ENCODE data around the gene ASIC2. TPM values are rescaled to one million over a fixed set of nuclear protein-coding genes. Genes with fewer than 3 reads are reported as not detected.

ASIC2 gene
- total RNA-seq, 2 experiments from 2014 or later, result not detected

- Mint-ChIP-seq H3K27ac (no peak overlapping the region), H3K27me3 (peaks cover 2% of the 10 kb centered on the region), H3K4me3 (no peak overlapping the region), H3K36me3 (ENCODE audit: low read depth) (no peaks in the 10 kb centered on the region), H3K9me3 (no peaks in the 10 kb centered on the region), H3K4me1 (no peaks in the 10 kb centered on the region)
- CTCF ChIA-PET, result no interaction called here
- POLR2A ChIA-PET, result interaction anchor here (0.7 kb wide), 1 partner anchor 548 kb away, joined by 4 read pairs; no protein-coding TSS in a partner anchor
- no peak for DNase-seq
These were observed 90.1 kb downstream of the ASIC2 start for GRCh38 chr17:33202796-33203495.

DNA sequence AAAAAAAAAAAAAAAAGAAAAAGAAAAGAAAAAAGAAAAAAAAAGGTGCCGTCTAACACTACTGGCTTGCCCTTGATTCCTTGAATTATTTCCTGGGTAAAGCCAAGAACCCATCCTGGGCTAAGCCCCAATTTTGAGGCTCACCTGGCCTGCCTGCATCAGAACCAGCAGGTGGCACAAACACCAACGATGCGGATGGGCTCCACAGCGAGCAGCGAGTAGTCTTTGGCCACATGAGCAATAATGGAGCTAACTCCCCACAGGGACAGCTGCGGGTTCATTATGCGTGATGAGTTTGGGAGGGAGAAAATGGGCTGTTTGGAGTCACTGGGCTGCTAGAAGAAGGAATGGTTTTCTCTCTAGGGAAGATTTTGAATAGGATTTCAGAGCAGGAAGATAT lies 91.1 kb downstream of the ASIC2 start:
- no peaks in the 10 kb centered on the region for H3K4me1 Mint-ChIP-seq
- H3K27ac Mint-ChIP-seq, result no peak overlapping the region
- no peak for DNase-seq
- POLR2A ChIA-PET, result no interaction called here
- CTCF ChIA-PET, result no interaction called here
- no peak overlapping the region for H3K4me3 Mint-ChIP-seq
- no peaks in the 10 kb centered on the region for H3K9me3 Mint-ChIP-seq
- H3K36me3 Mint-ChIP-seq (ENCODE audit: low read depth), result no peaks in the 10 kb centered on the region
- no peaks in the 10 kb centered on the region for H3K27me3 Mint-ChIP-seq

DNA sequence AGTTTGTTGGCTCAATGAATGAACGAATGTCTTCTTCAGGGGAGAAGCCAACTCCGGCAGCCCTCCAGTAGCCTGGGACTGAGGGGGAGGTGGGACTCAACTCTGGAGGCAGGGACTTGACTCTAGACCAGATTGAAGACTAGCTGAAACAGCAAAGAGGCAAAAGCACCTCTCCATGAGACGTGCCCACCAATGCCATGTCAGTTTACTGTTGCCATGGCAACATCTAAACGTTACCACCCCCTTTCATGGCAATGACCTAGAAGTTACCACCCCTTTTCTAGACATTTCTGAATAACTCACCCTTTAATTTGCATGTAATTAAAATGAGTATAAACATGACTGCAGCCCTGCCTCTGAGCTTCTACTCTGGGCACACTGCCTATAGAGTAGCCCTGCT lies 91.8 kb downstream of the ASIC2 start:
- POLR2A ChIA-PET, result no interaction called here
- no peaks in the 10 kb centered on the region for H3K4me1 Mint-ChIP-seq
- CTCF ChIA-PET, result no interaction called here
- H3K36me3 Mint-ChIP-seq (ENCODE audit: low read depth), result no peaks in the 10 kb centered on the region
- no peak overlapping the region for H3K4me3 Mint-ChIP-seq
- H3K9me3 Mint-ChIP-seq, result no peaks in the 10 kb centered on the region
- no peaks in the 10 kb centered on the region for H3K27me3 Mint-ChIP-seq
- no peak for DNase-seq
- no peak overlapping the region for H3K27ac Mint-ChIP-seq

DNA sequence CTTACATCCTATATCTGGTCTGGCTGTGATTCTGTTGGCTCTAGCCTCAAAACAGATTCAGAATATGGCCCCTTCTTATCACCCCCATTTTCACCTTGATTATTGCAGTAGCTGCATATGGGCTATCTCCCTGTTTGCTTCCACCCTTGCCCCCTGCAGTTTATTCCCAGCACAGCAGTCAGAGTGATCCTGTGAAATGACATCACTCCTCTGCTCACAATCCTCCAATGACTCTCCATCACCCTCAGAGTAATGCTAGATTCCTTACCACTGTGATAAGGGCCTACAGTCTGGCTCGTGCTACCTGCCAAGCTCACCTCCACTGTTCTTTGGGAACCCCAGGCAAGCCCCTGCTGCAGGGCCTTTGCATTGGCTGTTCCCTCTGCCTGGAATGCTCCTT lies 92.5 kb downstream of the ASIC2 start:
- no peaks in the 10 kb centered on the region for H3K36me3 Mint-ChIP-seq (ENCODE audit: low read depth)
- ChIA-PET CTCF (no interaction called here), POLR2A (no interaction called here)
- H3K27me3 Mint-ChIP-seq, result no peaks in the 10 kb centered on the region
- no peaks in the 10 kb centered on the region for H3K4me1 Mint-ChIP-seq
- H3K27ac Mint-ChIP-seq, result no peak overlapping the region
- no peaks in the 10 kb centered on the region for H3K9me3 Mint-ChIP-seq
- no peak overlapping the region for H3K4me3 Mint-ChIP-seq
- DNase-seq, result no peak

- Mint-ChIP-seq H3K27me3 (no peaks in the 10 kb centered on the region), H3K4me1 (no peaks in the 10 kb centered on the region), H3K4me3 (no peak overlapping the region), H3K27ac (no peak overlapping the region), H3K9me3 (no peaks in the 10 kb centered on the region), H3K36me3 (ENCODE audit: low read depth) (no peaks in the 10 kb centered on the region)
- DNase-seq, result no peak
- CTCF ChIA-PET, result no interaction called here
- POLR2A ChIA-PET, result no interaction called here
These were observed 93.3 kb downstream of the ASIC2 start for GRCh38 chr17:33199571-33200510.

- Mint-ChIP-seq H3K27me3 (peaks cover 2% of the 10 kb centered on the region), H3K9me3 (no peaks in the 10 kb centered on the region), H3K36me3 (ENCODE audit: low read depth) (no peaks in the 10 kb centered on the region), H3K4me1 (no peaks in the 10 kb centered on the region), H3K27ac (no peak overlapping the region), H3K4me3 (no peak overlapping the region)
- no peak for DNase-seq
- POLR2A ChIA-PET, result no interaction called here
- CTCF ChIA-PET, result no interaction called here
These were observed 94.1 kb downstream of the ASIC2 start for GRCh38 chr17:33198954-33199353.

DNA sequence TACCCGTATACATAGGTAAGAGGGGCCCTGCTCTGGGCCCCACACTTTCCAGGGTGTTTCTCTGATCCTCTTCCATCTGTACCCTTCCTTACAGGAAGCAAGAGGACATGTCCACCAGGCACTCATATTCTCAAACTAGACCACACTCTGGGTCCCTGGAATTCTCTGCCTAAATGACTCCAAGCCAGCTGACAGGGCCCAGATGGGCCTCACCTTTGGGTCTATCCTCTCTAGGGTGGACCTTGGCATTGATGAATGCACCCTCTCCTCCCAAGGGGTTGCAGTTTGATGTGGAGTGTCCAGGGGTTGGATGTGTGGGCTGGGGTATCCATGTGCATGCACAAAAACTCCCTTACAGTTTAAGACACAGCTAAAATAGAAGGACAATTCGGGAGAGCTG lies 95.8 kb downstream of the ASIC2 start:
- H3K4me1 Mint-ChIP-seq, result no peaks in the 10 kb centered on the region
- H3K36me3 Mint-ChIP-seq (ENCODE audit: low read depth), result no peaks in the 10 kb centered on the region
- H3K27me3 Mint-ChIP-seq, result peaks cover 4% of the 10 kb centered on the region
- no peak overlapping the region for H3K4me3 Mint-ChIP-seq
- no peaks in the 10 kb centered on the region for H3K9me3 Mint-ChIP-seq
- ChIA-PET POLR2A (no interaction called here), CTCF (no interaction called here)
- H3K27ac Mint-ChIP-seq, result no peak overlapping the region
- no peak for DNase-seq

GRCh38 chr17:33196883-33197282 lies 96.2 kb downstream of the ASIC2 start:
- Mint-ChIP-seq H3K27ac (no peak overlapping the region), H3K9me3 (no peaks in the 10 kb centered on the region), H3K36me3 (ENCODE audit: low read depth) (no peaks in the 10 kb centered on the region), H3K4me3 (no peak overlapping the region), H3K27me3 (peaks cover 5% of the 10 kb centered on the region), H3K4me1 (no peaks in the 10 kb centered on the region)
- ChIA-PET POLR2A (no interaction called here), CTCF (no interaction called here)
- DNase-seq, result no peak

- no peak overlapping the region for H3K27ac Mint-ChIP-seq
- no peaks in the 10 kb centered on the region for H3K36me3 Mint-ChIP-seq (ENCODE audit: low read depth)
- no peak for DNase-seq
- ChIA-PET POLR2A (no interaction called here), CTCF (no interaction called here)
- H3K4me3 Mint-ChIP-seq, result no peak overlapping the region
- H3K4me1 Mint-ChIP-seq, result no peaks in the 10 kb centered on the region
- H3K9me3 Mint-ChIP-seq, result no peaks in the 10 kb centered on the region
- H3K27me3 Mint-ChIP-seq, result peaks cover 23% of the 10 kb centered on the region
These were observed 99.9 kb downstream of the ASIC2 start for GRCh38 chr17:33192951-33193911.

GRCh38 chr17:33183487-33184026 lies 109.5 kb downstream of the ASIC2 start:
- Mint-ChIP-seq H3K27ac (no peak overlapping the region), H3K4me1 (no peaks in the 10 kb centered on the region), H3K27me3 (peaks cover 21% of the 10 kb centered on the region), H3K9me3 (no peaks in the 10 kb centered on the region), H3K4me3 (no peak overlapping the region), H3K36me3 (ENCODE audit: low read depth) (no peaks in the 10 kb centered on the region)
- ChIA-PET CTCF (no interaction called here), POLR2A (interaction anchor here (0.6 kb wide), 1 partner anchor 956 kb away, joined by 4 read pairs; no protein-coding TSS in a partner anchor)
- DNase-seq, result no peak

DNA sequence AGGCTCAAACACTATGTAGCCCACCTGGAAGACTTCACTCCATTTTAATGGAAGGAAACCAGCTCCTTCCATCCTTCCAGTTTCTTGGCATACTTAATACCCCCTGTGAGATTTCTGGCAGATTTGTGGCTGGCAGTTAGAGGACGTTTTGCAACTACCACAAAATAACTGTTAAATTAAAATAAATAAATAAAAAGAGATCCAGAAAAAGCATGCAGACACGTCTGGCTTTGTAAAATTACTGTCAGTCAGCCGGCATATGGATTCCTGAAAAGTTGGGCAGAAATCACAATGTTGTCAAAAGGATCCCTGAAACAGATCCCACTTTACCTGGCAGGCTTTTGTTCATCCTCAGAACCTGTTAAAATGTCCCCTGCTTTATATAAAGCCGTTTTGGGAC lies 113.9 kb downstream of the ASIC2 start:
- Mint-ChIP-seq H3K4me1 (no peaks in the 10 kb centered on the region), H3K27ac (no peak overlapping the region), H3K4me3 (no peak overlapping the region), H3K9me3 (no peaks in the 10 kb centered on the region), H3K27me3 (peaks cover 15% of the 10 kb centered on the region), H3K36me3 (ENCODE audit: low read depth) (no peaks in the 10 kb centered on the region)
- no peak for DNase-seq
- ChIA-PET CTCF (no interaction called here), POLR2A (no interaction called here)

DNA sequence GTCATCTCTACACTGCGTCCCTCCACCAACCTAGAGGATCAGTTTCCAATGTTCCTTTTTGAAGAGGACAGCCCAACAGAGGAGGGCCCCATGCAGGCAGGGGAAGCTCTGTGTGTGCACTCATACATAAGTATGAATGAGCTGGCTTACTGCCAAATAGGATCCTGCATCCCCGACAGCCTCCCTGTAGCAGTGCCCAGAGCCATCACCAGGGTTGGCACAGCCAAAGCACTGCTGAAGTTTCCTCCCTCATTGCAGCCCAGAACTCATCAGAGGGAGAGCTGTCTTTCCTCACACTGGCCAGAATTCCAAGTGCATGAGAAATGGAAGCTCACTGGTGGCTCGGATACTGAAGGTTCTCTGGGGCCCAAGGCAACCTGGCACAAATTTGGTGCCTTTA lies 114.4 kb downstream of the ASIC2 start:
- DNase-seq, result no peak
- H3K27ac Mint-ChIP-seq, result no peak overlapping the region
- POLR2A ChIA-PET, result no interaction called here
- peaks cover 15% of the 10 kb centered on the region for H3K27me3 Mint-ChIP-seq
- no peak overlapping the region for H3K4me3 Mint-ChIP-seq
- no peaks in the 10 kb centered on the region for H3K9me3 Mint-ChIP-seq
- no peaks in the 10 kb centered on the region for H3K36me3 Mint-ChIP-seq (ENCODE audit: low read depth)
- CTCF ChIA-PET, result no interaction called here
- no peaks in the 10 kb centered on the region for H3K4me1 Mint-ChIP-seq

- Mint-ChIP-seq H3K27ac (no peak overlapping the region), H3K27me3 (peaks cover 5% of the 10 kb centered on the region), H3K36me3 (ENCODE audit: low read depth) (no peaks in the 10 kb centered on the region), H3K9me3 (no peaks in the 10 kb centered on the region), H3K4me1 (no peaks in the 10 kb centered on the region), H3K4me3 (no peak overlapping the region)
- DNase-seq, result no peak
- POLR2A ChIA-PET, result no interaction called here
- CTCF ChIA-PET, result no interaction called here
These were observed 117.5 kb downstream of the ASIC2 start for GRCh38 chr17:33175562-33175961.
